MV-4-11 (cell line): ENCODE measurements around the gene AMDHD2.

ENCODE experiments used
- DNase-seq: peaks from one replicate; lab custom pipeline; 2025; lab: John Stamatoyannopoulos, UW

The AMDHD2 gene

DNA sequence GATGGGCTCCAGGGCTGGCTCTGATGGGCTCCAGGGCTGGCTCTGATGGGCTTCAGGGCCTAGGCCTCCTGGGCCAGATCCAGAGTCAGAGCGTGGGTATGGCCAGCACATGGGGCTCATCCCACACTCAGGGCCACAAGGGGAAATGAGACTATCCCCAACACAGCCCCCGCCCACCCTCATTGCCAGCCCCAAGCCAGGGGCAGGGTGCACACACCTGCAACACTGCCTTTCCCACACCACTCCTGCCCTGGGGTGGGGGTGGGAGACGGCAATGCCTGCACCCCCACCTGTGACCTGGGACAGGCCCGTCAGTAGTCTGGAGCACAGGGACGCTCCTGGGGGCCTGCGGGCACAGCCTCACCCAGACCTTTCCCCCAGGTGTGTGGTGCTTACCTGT is 20.7 kb upstream of the AMDHD2 start:
- no peak for DNase-seq

DNA sequence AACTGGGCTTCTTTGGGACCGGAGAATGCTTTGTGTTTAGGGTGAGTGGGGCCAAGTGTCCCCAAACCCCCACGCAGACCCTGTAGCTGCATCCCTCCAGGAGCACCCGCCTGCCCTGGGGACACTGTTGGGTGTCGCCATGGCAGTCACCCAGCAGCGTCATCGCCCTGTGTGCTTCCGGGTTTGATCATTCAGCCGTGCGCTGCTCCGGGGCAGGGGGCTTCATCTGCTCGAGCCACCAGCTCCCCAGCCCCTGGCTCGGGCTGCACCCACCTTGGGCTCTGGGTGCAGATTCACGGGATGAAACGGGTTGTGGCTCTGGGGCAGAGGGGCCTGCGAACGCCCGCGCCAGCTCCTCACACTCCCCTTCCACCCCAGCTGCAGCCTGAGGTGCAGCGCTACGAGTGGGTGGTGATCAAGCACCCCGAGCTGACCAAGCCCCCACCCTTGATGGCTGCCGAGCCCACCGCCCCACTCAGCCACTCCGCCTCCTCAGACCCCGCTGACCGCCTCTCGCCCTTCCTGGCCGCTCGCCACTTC is 20.2 kb upstream of the AMDHD2 start:
- no peak for DNase-seq

DNA sequence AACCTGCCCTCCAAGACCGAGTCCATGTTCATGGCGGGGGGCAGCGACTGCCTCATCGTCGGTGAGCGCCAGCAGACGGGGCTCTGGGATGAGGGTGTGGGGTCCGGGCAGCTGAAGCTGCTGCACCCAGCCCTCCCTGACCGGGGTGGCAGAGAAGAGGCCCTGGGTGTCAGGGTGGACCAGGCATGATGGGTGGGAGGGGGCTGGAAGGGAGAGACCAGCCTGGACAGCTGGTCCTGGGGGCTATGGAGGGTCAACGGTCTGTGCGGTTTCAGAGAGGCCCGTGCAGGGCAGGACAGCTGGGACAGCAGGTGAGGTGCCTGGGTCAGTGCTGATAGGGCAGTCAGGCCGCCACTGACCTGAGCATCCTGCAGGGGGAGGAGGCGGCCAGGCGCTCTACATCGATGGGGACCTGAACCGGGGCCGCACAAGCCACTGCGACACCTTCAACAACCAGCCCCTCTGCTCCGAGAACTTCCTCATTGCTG is 19.7 kb upstream of the AMDHD2 start:
- no peak for DNase-seq

GRCh38 chr16:2500918-2501750 is 19.0 kb upstream of the AMDHD2 start:
- peak; percentile 53 for DNase-seq

DNA sequence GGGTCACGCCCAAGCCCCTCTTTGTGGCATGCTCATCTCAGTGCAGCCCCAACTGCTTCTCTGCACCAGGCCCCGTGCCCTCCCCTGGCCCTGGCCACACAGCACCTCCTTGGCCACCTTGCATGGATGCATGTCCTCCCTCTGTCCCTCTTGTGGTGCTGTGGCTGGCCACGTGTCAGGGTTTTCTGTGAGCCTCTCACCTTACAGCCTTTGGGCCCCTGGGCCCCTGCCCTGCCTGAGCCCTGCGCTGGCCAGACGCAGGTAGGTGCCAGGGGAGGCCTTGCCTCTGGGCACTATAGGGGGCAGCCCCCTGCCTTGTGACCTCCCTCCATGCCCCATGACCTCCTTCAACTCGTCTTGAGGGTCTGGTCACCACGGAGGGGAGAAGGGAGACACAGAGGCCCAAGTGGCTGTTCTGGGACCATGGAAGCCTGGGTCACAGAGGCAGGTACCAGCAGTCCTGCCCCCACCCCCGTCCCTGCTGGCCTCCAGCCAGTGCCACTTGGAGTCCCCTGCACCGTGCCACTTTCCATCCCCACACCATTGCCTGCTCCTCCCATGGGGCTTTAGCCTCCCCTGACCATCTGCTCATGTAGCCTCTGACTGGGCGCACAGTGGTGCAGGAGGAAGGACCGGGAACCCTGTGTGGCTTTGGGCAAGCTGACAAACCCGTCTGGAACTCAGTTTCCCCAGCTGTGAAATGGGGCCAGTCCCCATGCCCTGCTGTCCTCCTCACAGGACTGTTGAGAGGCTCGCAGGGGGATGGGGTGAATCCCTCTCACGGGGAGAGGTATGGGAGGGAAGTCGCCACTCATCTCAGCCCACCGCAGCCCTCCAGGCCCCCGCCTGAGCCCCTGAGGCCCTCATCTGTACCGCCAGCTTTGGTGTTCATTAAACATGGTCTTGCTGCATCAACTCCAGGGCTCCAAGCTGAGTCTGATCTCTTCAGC is 17.9 kb upstream of the AMDHD2 start:
- no peak for DNase-seq

DNA sequence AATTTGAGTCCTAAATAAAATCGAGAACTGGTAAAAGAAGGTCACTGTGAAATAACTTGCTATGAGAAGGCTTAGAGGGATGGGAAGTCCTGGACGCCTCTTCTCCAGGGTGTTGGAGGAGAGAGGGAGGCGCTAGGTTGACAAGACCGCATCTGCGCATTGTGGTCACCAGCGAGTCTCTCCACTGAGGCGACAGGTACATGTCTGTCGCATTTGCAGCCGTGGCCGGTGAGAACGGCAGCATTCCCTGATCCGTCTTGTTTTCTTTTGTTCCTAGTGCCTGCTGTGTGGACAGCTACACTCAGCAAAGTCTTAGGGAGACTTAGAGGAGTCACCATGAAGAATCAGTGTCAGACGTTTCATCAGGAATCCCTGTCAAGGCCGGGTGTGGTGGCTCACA is 14.5 kb upstream of the AMDHD2 start:
- DNase-seq = no peak

GRCh38 chr16:2507052-2507659 is 13.0 kb upstream of the AMDHD2 start:
- peak; percentile 78 for DNase-seq

DNA sequence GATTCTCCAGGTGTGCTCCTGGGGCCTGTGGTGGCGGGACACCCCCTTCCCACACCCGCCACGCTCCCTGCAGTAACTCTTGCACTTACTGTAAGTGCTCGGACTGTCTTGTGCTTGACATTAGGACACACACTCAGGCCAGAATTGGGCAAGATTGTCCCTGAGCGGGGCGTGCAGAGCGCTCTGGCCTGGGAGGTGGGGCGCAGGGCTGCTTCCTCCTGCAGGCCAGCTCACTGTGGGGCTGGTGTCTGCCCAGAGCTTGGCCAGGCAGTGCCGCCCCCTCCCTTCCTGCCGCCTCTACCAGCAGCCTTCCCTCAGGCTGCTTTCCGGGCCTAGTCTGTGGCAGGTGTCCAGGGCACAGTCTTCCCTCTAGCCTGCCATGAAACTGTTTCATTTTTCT is 12.5 kb upstream of the AMDHD2 start:
- peak; percentile 80 for DNase-seq

GRCh38 chr16:2508722-2509400 is 11.3 kb upstream of the AMDHD2 start:
- DNase-seq = no peak

GRCh38 chr16:2511128-2511800 is 8.9 kb upstream of the AMDHD2 start:
- no peak for DNase-seq

GRCh38 chr16:2511996-2512734 is 8.0 kb upstream of the AMDHD2 start:
- DNase-seq = no peak

GRCh38 chr16:2512735-2513404 is 7.3 kb upstream of the AMDHD2 start:
- no peak for DNase-seq

DNA sequence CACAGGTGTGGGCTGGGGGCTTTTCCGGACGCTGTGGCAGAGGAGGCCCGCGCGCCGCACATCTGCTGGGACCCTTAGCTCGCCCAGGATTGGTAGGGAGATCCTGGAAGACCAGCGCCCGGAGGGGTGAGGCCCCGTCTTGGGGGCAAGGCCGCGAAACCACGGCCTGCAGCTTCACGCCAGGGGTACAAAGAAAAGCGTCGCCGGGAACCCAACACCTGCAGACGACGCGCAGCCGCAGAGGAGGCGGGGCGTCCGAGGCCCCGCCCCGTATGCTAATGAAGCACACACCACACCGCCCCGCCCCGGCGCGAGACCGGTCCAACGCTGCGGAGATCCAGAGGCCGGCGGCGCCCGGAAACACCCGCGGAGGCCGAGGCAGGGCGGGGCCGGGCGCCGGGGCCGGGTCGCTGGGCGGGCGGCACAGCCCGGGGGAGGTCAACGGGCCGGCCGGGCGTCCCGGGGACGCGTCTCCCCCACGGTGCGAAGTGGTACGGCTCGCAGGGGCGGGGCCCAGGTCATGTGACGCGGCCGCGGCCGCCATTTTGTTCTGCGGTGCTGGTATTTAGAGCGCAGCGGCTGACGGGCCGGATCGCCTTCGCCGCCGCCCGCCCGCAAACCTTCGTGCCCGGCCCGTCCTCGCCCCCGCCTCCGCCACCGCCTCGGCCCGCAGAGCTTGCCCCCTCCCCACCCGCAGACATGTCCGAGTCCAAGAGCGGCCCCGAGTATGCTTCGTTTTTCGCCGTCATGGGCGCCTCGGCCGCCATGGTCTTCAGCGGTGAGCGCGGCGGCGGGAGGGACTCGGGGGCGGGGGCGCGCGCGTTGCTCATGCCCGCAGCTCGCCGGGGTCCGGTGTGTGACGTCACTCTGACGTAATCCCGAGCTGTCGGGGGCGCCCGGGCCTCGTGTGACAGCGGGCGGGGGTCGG is 6.5 kb upstream of the AMDHD2 start, which contains the start of gene ATP6V0C:
Gene ATP6V0C, plus strand, starts transcription at position 548 of the 928 bp plus-strand sequence. Its CDS starts 152 bp downstream, at position 700.
- peak; percentile 77 for DNase-seq

DNA sequence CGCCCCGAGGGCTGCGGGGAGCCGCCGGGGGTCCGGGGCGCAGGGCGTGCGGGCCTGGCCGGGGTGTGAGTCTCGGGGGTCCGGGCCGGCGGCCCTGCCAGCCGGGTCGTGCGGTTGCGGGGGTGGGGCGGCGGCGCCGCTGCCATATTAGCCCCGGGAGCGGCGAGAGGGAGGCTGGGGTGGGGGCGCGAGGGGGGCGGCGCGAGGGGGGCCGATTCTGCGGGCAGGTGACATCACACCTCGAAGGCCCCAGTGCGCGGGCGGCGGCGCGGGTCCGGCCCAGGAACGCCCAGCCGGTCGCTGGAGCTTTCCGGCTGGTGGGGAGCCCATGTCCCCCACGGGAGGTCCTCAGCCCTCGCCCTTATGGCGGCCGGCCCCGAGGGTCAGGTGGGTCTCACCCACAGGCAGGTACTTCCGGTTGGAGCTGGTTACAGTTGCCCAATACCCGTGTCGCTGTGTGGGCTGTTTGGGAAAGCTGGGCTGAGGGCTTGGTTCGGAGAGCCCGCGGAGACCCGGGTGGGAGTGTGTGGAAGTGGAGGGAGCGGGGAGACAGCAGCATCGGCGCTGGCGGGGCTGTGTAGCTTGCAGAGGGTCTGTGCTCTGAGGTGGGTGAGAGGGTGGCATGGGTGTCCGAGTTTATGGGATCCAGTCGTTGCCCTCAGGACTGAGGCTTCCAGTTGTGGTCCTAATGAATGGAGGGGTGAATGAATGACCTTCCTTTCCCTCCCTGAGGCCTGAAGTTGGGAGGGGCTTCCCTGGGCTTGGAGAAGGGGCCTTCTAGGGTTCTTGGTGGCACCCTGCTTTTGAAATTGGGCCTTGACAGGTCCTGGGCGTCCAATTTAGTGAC is 5.6 kb upstream of the AMDHD2 start:
- no peak for DNase-seq

- peak; percentile 49 for DNase-seq
Measured at GRCh38 chr16:2515180-2515851, 4.9 kb upstream of the AMDHD2 start.

DNA sequence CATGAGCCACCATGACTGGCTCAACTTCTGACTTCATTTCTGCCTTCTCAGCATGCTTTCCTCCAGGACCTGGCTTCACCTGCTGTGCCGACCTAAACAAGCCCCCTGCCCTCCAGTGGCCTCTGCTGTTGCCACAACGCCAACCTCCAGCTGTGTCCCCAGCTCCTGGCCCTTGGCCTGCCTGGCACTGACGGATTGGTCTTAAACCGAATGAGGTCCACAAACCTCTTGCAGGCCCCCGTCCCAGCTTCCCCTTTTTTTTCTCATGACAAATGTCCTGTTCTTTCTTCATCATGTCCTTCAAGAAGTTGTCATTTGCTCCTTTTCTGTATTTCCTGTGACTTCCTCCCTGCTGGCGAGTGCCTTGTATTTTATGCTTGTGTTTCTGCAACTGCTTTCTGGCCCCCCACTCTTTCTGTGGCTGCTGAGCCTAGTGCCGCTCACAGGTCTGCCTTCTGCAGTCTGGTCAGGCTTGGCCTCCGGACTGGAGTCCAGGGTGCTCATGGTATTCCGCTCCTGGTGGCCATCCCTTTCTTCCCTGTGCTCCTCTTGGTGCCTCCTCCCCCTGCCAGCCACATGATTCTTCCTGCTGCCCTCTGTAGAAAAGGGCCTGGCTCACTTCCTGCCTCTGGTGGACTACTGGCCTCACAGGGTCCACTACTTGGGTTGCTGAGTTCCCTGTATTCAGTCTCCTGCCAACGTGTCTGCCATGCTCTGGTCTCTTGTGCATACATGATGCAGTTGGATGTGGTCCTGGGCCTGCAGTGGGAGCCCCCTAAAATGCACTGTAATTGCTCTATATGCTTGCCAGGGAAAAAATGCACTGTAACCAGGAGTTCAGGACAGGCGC is 3.6 kb upstream of the AMDHD2 start:
- peak; percentile 93 for DNase-seq
